Type B pancreatic cell (in vitro differentiated cells): Measurements from ENCODE around the gene PRRT2. TPM values are rescaled to one million over a fixed set of nuclear protein-coding genes. Genes with fewer than 3 reads are reported as not detected.

Source experiments
- DNase-seq: peaks from one replicate; pipeline ENCODE4 v3.0.0; 2021; ENCODE audit warnings: mixed read lengths; ENCODE audit not compliant: unreplicated experiment; ENCODE audit errors: extremely low spot score
- H3K27ac Mint-ChIP-seq: 2 replicates; pipeline ENCODE4 v1.8.0; 2021; ENCODE audit warnings: mild to moderate bottlenecking, mixed read lengths
- H3K27me3 Mint-ChIP-seq: 2 replicates; pipeline ENCODE4 v1.8.0; 2021; ENCODE audit warnings: mixed read lengths
- H3K36me3 Mint-ChIP-seq: 2 replicates; pipeline ENCODE4 v1.8.0; 2021; ENCODE audit warnings: mixed read lengths
- H3K4me1 Mint-ChIP-seq: one replicate; pipeline ENCODE4 v1.8.0; 2021; ENCODE audit warnings: mixed read lengths; ENCODE audit not compliant: unreplicated experiment
- H3K4me3 Mint-ChIP-seq: 2 replicates; pipeline ENCODE4 v1.8.0; 2021; ENCODE audit warnings: mild to moderate bottlenecking, mixed read lengths
- H3K9me3 Mint-ChIP-seq: 2 replicates; pipeline ENCODE4 v1.8.0; 2021; ENCODE audit warnings: mixed read lengths
- CTCF ChIP-seq: fragments of 200-600 bp; sonication (generic); conservative IDR thresholded peaks from 2 replicates; pipeline ENCODE4 v1.5.0; 2021; ENCODE audit warnings: antibody characterized with exemption, mild to moderate bottlenecking
- long read RNA-seq: library from polyadenylated mRNA; unstranded; transcript quantifications from one replicate; pipeline ENCODE4 v2.0.0, GENCODE V29; 2020
- total RNA-seq: library from RNA; stranded (reverse); gene quantifications from 2 replicates; pipeline ENCODE4 v1.2.1, GENCODE V29; 2021; ENCODE audit warnings: low replicate concordance

PRRT2 gene
- total RNA-seq: 1.4 and 15.1 TPM in 2 replicates
- long read RNA-seq: 0 reads

GRCh38 chr16:29811896-29812665, at the start of gene PRRT2:
Gene PRRT2 (plus strand): TSS chr16:29812193. CDS start chr16:29813055, 862 bp downstream.
- Mint-ChIP-seq H3K27me3 (peaks cover 4% of the 10 kb centered on the region), H3K4me1 (peaks cover 37% of the 10 kb centered on the region), H3K27ac (peak within 1 kb of the TSS; percentile 93), H3K36me3 (peaks cover 5% of the 10 kb centered on the region), H3K4me3 (peak within 1 kb of the TSS; percentile 90), H3K9me3 (no peaks in the 10 kb centered on the region)
- no peak for TF ChIP-seq CTCF
- DNase-seq: no peak

GRCh38 chr16:29763326-29763725, 48.7 kb upstream of the PRRT2 start:
- H3K9me3 Mint-ChIP-seq: no peaks in the 10 kb centered on the region
- H3K27ac Mint-ChIP-seq: no peak overlapping the region
- peaks cover 7% of the 10 kb centered on the region for H3K4me1 Mint-ChIP-seq
- no peaks in the 10 kb centered on the region for H3K27me3 Mint-ChIP-seq
- H3K4me3 Mint-ChIP-seq: no peak overlapping the region
- H3K36me3 Mint-ChIP-seq: no peaks in the 10 kb centered on the region
- TF ChIP-seq CTCF: no peak
- no peak for DNase-seq

DNA sequence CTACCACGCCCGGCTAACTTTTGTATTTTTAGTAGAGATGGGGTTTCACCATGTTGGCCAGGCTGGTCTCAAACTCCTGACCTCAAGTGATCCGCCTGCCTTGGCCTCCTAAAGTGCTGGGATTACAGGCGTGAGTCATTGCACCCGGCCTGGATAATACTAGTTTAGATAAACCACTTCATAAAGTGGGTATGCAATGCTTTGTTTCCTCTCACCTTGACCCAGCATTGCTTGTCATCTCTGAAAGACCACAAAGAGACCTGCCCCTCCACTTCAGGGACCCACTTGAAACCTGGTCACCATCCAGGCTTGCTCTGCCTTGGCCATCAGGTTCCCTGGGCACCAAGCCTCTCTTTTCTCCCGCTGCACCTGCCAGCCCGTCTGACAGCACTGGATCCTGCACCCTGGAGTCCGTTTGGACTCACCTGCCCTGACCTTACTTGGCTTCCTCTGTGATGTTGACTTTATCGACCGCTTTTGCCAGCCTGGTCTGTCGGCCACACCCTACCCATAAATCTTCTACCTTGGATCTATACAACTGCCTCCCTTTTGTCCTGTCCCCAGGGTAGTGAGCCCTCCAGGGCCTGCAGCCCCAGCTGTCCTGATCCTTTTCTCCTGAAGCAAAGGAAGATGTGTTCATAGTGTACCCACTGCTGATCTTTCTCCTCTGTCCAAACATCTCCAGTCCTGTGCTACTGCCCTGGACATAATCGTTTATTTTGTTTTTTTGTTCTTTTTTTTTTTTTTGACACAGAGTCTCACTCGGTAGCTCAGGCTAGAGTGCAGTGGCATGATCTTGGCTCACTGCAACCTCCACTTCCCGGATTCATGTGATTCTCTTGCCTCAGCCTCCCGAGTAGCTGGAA, 46.6 kb upstream of the PRRT2 start:
- no peak overlapping the region for H3K4me3 Mint-ChIP-seq
- no peaks in the 10 kb centered on the region for H3K9me3 Mint-ChIP-seq
- H3K36me3 Mint-ChIP-seq: no peaks in the 10 kb centered on the region
- H3K27ac Mint-ChIP-seq: peak overlapping the region; percentile 78
- peaks cover 9% of the 10 kb centered on the region for H3K4me1 Mint-ChIP-seq
- no peak for TF ChIP-seq CTCF
- H3K27me3 Mint-ChIP-seq: no peaks in the 10 kb centered on the region
- no peak for DNase-seq

GRCh38 chr16:29766571-29766970, 45.4 kb upstream of the PRRT2 start:
- no peaks in the 10 kb centered on the region for H3K9me3 Mint-ChIP-seq
- DNase-seq: no peak
- no peaks in the 10 kb centered on the region for H3K36me3 Mint-ChIP-seq
- H3K4me1 Mint-ChIP-seq: peaks cover 6% of the 10 kb centered on the region
- TF ChIP-seq CTCF: no peak
- no peak overlapping the region for H3K27ac Mint-ChIP-seq
- H3K27me3 Mint-ChIP-seq: no peaks in the 10 kb centered on the region
- H3K4me3 Mint-ChIP-seq: no peak overlapping the region

- Mint-ChIP-seq H3K36me3 (no peaks in the 10 kb centered on the region), H3K4me3 (no peak overlapping the region), H3K4me1 (peaks cover 6% of the 10 kb centered on the region), H3K27ac (no peak overlapping the region), H3K27me3 (no peaks in the 10 kb centered on the region), H3K9me3 (no peaks in the 10 kb centered on the region)
- DNase-seq: no peak
- no peak for TF ChIP-seq CTCF
Measured at GRCh38 chr16:29767062-29767461, 44.9 kb upstream of the PRRT2 start.
